Activated CD4-positive, alpha-beta T cell treated with anti-CD3 and anti-CD28 coated beads, Interleukin-2, amount 50 U/mL, for 16 hours (primary cell): ENCODE results near the gene HES4.
"Not testable (repeated sequence)": the region's sequence is repeated elsewhere in the genome, so short reads cannot be mapped to it uniquely, and the experiment has no call there.

Experiments used
- DNase-seq: peaks from one replicate; pipeline ENCODE4 v3.0.0-alpha.2; 2020

HES4 gene

GRCh38 chr1:978835-979743, 20.8 kb downstream of the HES4 start:
- DNase-seq = no peak

- no peak for DNase-seq
Measured at GRCh38 chr1:978069-978834, 21.6 kb downstream of the HES4 start.

- DNase-seq = not testable (repeated sequence)
Measured at GRCh38 chr1:976791-977190, 23.1 kb downstream of the HES4 start.

- DNase-seq = peak; percentile 46
Measured at GRCh38 chr1:975896-976683, 23.8 kb downstream of the HES4 start.

- no peak for DNase-seq
Measured at GRCh38 chr1:975365-975764, 24.5 kb downstream of the HES4 start.

GRCh38 chr1:974687-975328, 25.1 kb downstream of the HES4 start:
- no peak for DNase-seq

- no peak for DNase-seq
Measured at GRCh38 chr1:974293-974640, 25.6 kb downstream of the HES4 start.

GRCh38 chr1:973459-974292, 26.2 kb downstream of the HES4 start:
- no peak for DNase-seq

- no peak for DNase-seq
Measured at GRCh38 chr1:972726-973458, 27.0 kb downstream of the HES4 start.

- DNase-seq = no peak
Measured at GRCh38 chr1:971751-972506, 28.0 kb downstream of the HES4 start.

GRCh38 chr1:970973-971730, 28.7 kb downstream of the HES4 start:
- DNase-seq = no peak

GRCh38 chr1:970242-970972, 29.5 kb downstream of the HES4 start:
- DNase-seq = no peak

GRCh38 chr1:969260-969855, 30.5 kb downstream of the HES4 start:
- no peak for DNase-seq

- no peak for DNase-seq
Measured at GRCh38 chr1:967466-968343, 32.2 kb downstream of the HES4 start.

- DNase-seq = peak; percentile 86
Measured at GRCh38 chr1:966704-967300, 33.1 kb downstream of the HES4 start.

GRCh38 chr1:966135-966703, 33.7 kb downstream of the HES4 start, which contains the start of gene PLEKHN1:
PLEKHN1 (plus strand) TSS chr1:966482; CDS start chr1:966532, 50 bp downstream.
- no peak for DNase-seq
